CD4-positive, alpha-beta T cell (primary cell): ENCODE results near the gene UPF1. TPM values are rescaled to one million over a fixed set of nuclear protein-coding genes. Genes with fewer than 3 reads are reported as not detected.
"Not testable (repeated sequence)": the region's sequence is repeated elsewhere in the genome, so short reads cannot be mapped to it uniquely, and the experiment has no call there.

Source experiments
- ATAC-seq: fragments of 200-7000 bp; cut with Tn5 transposase; one replicate; pipeline ENCODE4 v1.10.0; 2022; ENCODE audit warnings: mild to moderate bottlenecking; ENCODE audit not compliant: poor library complexity
- CTCF ChIA-PET: fragments of 350-600 bp; sonication (Branson Sonifier 250); formaldehyde crosslinking; loops from one replicate; lab custom pipeline; 2021; ENCODE audit warnings: antibody characterized with exemption, inconsistent platforms; lab: Charles Lee
- POLR2A ChIA-PET: fragments of 350-600 bp; sonication (Branson Sonifier 250); formaldehyde crosslinking; loops from one replicate; lab custom pipeline; 2021; ENCODE audit warnings: antibody characterized with exemption, inconsistent platforms; lab: Charles Lee
- DNase-seq, 14 experiments: peaks; one replicate each; pipeline ENCODE4 v3.0.0-alpha.2; 2013 to 2020; ENCODE audit warnings: mixed read lengths in 2 of 14
- H3K27ac ChIP-seq, 2 donors: one replicate each; pipeline versions ENCODE4 v1.5.1 to v1.7.0; 2013; ENCODE audit warnings: low read length in 2 of 2, low read depth in 1 of 2, mild to moderate bottlenecking in 1 of 2
- H3K27me3 ChIP-seq, 2 experiments: 1 replicate in 1 of 2; 2 replicates in 1 of 2; pipeline versions ENCODE4 v1.6.1 to v1.7.0; 2013; ENCODE audit warnings: low read length in 2 of 2, control low read depth in 1 of 2, mild to moderate bottlenecking in 1 of 2, moderate library complexity in 1 of 2; ENCODE audit not compliant: insufficient read depth in 2 of 2, control insufficient read depth in 1 of 2
- H3K36me3 ChIP-seq: one replicate; pipeline ENCODE4 v1.6.1; 2013; ENCODE audit warnings: low read length, control low read depth; ENCODE audit not compliant: insufficient read depth
- H3K4me1 ChIP-seq: one replicate; pipeline ENCODE4 v1.6.1; 2013; ENCODE audit warnings: low read length, control low read depth; ENCODE audit not compliant: insufficient read depth
- H3K4me3 ChIP-seq: one replicate; pipeline ENCODE4 v1.5.1; 2013; ENCODE audit warnings: mild to moderate bottlenecking, low read length, moderate library complexity
- H3K9me3 ChIP-seq, 2 experiments: 1 replicate in 1 of 2; 2 replicates in 1 of 2; pipeline versions ENCODE4 v1.6.1 to v1.7.0; 2013; ENCODE audit warnings: low read length in 2 of 2, mild to moderate bottlenecking in 2 of 2, control low read depth in 1 of 2, moderate library complexity in 1 of 2; ENCODE audit not compliant: control insufficient read depth in 1 of 2, insufficient read depth in 1 of 2
- H3K27ac Mint-ChIP-seq: one replicate; pipeline ENCODE4 v1.8.0; 2020; ENCODE audit warnings: mixed read lengths
- H3K27me3 Mint-ChIP-seq: one replicate; pipeline ENCODE4 v1.8.0; 2021; ENCODE audit warnings: mixed read lengths
- H3K36me3 Mint-ChIP-seq: one replicate; pipeline ENCODE4 v1.8.0; 2021; ENCODE audit warnings: low read depth, mixed read lengths
- H3K4me1 Mint-ChIP-seq: one replicate; pipeline ENCODE4 v1.8.0; 2021; ENCODE audit warnings: low read depth, mixed read lengths
- H3K4me3 Mint-ChIP-seq: one replicate; pipeline ENCODE4 v1.8.0; 2020; ENCODE audit warnings: mild to moderate bottlenecking, mixed read lengths
- H3K9me3 Mint-ChIP-seq: one replicate; pipeline ENCODE4 v1.8.0; 2020; ENCODE audit warnings: mixed read lengths
- CTCF ChIP-seq: fragments of 200-600 bp; IDR thresholded peaks from one replicate; pipeline ENCODE4 v1.8.0; 2022; ENCODE audit warnings: antibody characterized with exemption, mild to moderate bottlenecking
- intact Hi-C, 2 experiments: fragments of 100-400 bp; cut with DNase I in 1 of 2; cut with micrococcal nuclease in 1 of 2; formaldehyde crosslinking; loops; one replicate each; pipeline versions ENCODE4 v1.15.1 to v1.9.0; 2023 to 2025; cut with DNase I, micrococcal nuclease
- total RNA-seq, 174 experiments: library from RNA in 2 of 174; stranded (reverse) in 2 of 174; gene quantifications; one replicate each; pipeline ENCODE4 v1.2.3 and lab custom pipeline; 2021 to 2026

The UPF1 gene
- total RNA-seq, 2 experiments from 2014 or later = 146 to 150 TPM

DNA sequence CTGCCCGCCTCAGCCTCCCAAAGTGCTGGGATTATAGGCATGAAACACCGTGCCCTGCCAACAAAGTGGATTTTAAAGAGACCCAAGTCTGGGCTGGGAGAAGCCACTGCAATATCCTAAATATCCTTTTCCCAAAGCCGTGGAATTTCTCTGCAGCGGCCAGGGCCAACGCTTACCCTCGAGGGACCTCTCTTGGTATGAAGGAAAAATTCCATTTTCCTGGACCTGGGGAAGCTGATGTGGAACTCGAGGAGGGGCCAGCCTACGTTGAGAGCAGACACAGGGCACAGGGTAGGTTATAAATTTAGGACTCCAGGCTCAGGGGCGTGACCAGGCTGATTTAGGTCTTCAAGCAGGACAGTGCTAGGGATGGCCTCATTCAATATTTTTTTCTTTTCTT is 17.7 kb upstream of the UPF1 start:
- Mint-ChIP-seq H3K27me3 (peaks cover 9% of the 10 kb centered on the region), H3K9me3 (no peaks in the 10 kb centered on the region), H3K4me1 (peaks cover 4% of the 10 kb centered on the region), H3K4me3 (no peak overlapping the region), H3K36me3 (no peaks in the 10 kb centered on the region), H3K27ac (no peak overlapping the region)
- H3K4me1 ChIP-seq = peaks cover 2% of the 10 kb centered on the region
- TF ChIP-seq CTCF = no peak
- intact Hi-C loops = no loop called here
- ChIA-PET CTCF (no interaction called here), POLR2A (no interaction called here)
- H3K9me3 ChIP-seq = no peaks in the 10 kb centered on the region
- no peak overlapping the region for H3K27ac ChIP-seq
- DNase-seq (no peak), ATAC-seq (no peak)
- no peaks in the 10 kb centered on the region for H3K36me3 ChIP-seq
- no peak overlapping the region for H3K4me3 ChIP-seq
- no peaks in the 10 kb centered on the region for H3K27me3 ChIP-seq

DNA sequence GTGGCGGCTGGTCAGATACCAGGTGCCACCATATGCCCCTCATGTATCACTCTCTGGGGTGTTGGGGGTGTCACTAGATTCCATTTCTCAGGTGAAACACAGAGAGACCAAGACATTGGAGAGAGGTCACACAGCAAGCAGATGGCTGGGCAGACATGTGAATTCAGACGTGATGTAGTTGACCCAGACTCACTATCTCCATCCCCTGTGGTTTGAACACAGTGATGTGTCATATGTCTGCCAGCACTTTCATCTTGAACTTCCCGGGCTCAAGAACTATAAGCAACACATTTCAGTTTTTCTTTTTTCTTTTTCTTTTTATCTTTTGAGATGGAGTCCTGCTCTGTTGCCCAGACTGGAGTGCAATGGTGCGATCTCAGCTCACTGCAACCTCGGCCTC is 16.1 kb upstream of the UPF1 start:
- DNase-seq = no peak
- ChIA-PET CTCF (no interaction called here), POLR2A (no interaction called here)
- H3K36me3 ChIP-seq = no peaks in the 10 kb centered on the region
- Mint-ChIP-seq H3K9me3 (no peaks in the 10 kb centered on the region), H3K4me3 (no peak overlapping the region), H3K27ac (no peak overlapping the region), H3K27me3 (peaks cover 5% of the 10 kb centered on the region), H3K36me3 (no peaks in the 10 kb centered on the region), H3K4me1 (no peaks in the 10 kb centered on the region)
- intact Hi-C loops = no loop called here
- no peak overlapping the region for H3K4me3 ChIP-seq
- no peak overlapping the region for H3K27ac ChIP-seq
- no peak for TF ChIP-seq CTCF
- H3K9me3 ChIP-seq = no peaks in the 10 kb centered on the region
- no peak for ATAC-seq
- H3K4me1 ChIP-seq = no peaks in the 10 kb centered on the region
- no peaks in the 10 kb centered on the region for H3K27me3 ChIP-seq

DNA sequence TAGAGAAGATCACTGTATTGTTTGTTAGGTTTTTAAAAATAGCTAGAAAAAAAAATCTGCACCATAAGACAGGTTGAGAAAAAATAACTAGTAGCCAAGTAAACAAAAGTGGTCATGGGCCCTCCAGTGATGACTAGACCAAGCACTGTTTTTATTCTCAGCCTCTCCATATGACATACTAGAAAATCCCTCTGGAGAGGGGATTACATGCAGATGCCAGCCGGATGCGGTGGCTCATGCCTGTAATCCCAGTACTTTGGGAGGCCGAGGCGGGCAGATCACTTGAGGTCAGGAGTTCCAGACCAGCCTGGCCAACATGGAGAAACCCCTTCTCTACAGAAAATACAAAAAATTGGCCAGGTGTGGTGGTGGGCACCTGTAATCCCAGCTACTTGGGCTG is 15.1 kb upstream of the UPF1 start:
- H3K36me3 Mint-ChIP-seq, POLR2A ChIA-PET, H3K4me3 ChIP-seq, DNase-seq, H3K27me3 ChIP-seq, H3K27me3 Mint-ChIP-seq, ATAC-seq, H3K9me3 Mint-ChIP-seq, CTCF ChIA-PET, intact Hi-C loops, H3K4me1 Mint-ChIP-seq, H3K4me3 Mint-ChIP-seq, H3K9me3 ChIP-seq, H3K36me3 ChIP-seq, H3K27ac ChIP-seq, H3K27ac Mint-ChIP-seq, H3K4me1 ChIP-seq: not testable (repeated sequence)

GRCh38 chr19:18817574-18817973 is 14.2 kb upstream of the UPF1 start:
- no peak for TF ChIP-seq CTCF
- Histone ChIP-seq H3K36me3 (no peaks in the 10 kb centered on the region), H3K4me1 (no peaks in the 10 kb centered on the region), H3K27me3 (no peaks in the 10 kb centered on the region), H3K4me3 (no peak overlapping the region), H3K27ac (no peak overlapping the region), H3K9me3 (no peaks in the 10 kb centered on the region)
- DNase-seq = no peak
- ChIA-PET POLR2A (no interaction called here), CTCF (no interaction called here)
- ATAC-seq = no peak
- intact Hi-C loops = no loop called here
- Mint-ChIP-seq H3K4me1 (no peaks in the 10 kb centered on the region), H3K9me3 (no peaks in the 10 kb centered on the region), H3K36me3 (no peaks in the 10 kb centered on the region), H3K4me3 (no peak overlapping the region), H3K27me3 (no peaks in the 10 kb centered on the region), H3K27ac (no peak overlapping the region)
